GM12872 (cell line): ENCODE measurements around the gene ADI1.

Experiments used
- TF ChIP-seq, protein P1 (sequence below): IDR thresholded peaks from 3 replicates; pipeline ENCODE4 v1.5.1; 2011; ENCODE audit warnings: low read depth, mild to moderate bottlenecking, low read length, moderate library complexity; ENCODE audit not compliant: insufficient read depth

The ADI1 gene

DNA sequence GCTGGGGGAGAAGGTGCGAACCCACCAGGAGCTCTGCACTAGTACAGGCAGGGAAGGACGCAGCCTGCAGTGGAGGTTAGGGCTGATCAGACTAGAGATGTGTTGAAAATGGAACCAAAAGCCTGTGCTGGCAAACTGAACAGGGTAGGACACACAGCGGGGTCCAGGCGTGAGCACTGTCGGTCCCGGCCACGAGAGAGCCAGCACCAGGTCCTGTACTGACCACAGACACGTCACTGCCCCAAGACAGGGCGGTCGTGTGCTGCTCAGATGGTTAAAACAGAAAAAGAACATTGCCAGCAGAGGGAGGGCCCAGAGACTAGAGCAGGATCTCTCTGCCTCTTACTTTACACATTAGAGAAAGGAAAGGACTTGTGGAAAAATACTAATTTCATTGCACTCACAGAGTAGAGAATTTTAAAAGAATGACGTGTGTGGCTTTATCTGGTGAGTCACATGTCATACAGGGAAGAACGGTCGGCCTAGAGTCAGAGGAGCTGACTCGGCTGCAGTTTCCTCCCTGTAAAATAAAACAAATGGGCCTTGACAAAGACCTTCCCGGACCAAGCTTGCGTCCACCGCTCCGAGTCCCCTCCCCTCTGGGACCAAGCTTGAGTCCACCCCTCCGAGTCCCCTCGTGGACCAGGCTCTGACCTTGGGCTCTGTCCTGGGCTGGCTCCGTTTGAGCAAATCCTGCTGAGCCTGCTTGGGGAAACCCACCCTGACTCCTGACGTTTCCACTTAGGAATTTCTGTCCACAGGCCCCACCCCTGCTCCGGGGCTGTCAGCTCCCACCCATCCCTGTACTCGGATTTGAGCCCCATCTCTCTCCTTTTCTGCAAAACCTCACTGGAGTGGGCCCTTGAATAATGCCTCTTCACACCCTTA, 16.7 kb upstream of the ADI1 start:
- TF ChIP-seq, protein P1, sequence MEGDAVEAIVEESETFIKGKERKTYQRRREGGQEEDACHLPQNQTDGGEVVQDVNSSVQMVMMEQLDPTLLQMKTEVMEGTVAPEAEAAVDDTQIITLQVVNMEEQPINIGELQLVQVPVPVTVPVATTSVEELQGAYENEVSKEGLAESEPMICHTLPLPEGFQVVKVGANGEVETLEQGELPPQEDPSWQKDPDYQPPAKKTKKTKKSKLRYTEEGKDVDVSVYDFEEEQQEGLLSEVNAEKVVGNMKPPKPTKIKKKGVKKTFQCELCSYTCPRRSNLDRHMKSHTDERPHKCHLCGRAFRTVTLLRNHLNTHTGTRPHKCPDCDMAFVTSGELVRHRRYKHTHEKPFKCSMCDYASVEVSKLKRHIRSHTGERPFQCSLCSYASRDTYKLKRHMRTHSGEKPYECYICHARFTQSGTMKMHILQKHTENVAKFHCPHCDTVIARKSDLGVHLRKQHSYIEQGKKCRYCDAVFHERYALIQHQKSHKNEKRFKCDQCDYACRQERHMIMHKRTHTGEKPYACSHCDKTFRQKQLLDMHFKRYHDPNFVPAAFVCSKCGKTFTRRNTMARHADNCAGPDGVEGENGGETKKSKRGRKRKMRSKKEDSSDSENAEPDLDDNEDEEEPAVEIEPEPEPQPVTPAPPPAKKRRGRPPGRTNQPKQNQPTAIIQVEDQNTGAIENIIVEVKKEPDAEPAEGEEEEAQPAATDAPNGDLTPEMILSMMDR, result no peak

GRCh38 chr2:3535467-3535793, 16.1 kb upstream of the ADI1 start:
- TF ChIP-seq, protein P1, result no peak

GRCh38 chr2:3534251-3534814, 15.0 kb upstream of the ADI1 start:
- TF ChIP-seq, protein P1, result no peak

- TF ChIP-seq, protein P1, result no peak
Observed at GRCh38 chr2:3533836-3534235, 14.5 kb upstream of the ADI1 start.

- TF ChIP-seq, protein P1, result no peak
Observed at GRCh38 chr2:3532941-3533340, 13.6 kb upstream of the ADI1 start.

GRCh38 chr2:3529316-3530025, 10.1 kb upstream of the ADI1 start:
- TF ChIP-seq, protein P1, result no peak
